ENCODE data around the gene FHOD1. TPM values are rescaled to one million over a fixed set of nuclear protein-coding genes. Genes with fewer than 3 reads are reported as not detected.
A peak's percentile ranks its signal among the peaks of the same experiment; 100 is the strongest.

The FHOD1 gene
- total RNA-seq, 1 donor from 2014 or later: 28.2 TPM

DNA sequence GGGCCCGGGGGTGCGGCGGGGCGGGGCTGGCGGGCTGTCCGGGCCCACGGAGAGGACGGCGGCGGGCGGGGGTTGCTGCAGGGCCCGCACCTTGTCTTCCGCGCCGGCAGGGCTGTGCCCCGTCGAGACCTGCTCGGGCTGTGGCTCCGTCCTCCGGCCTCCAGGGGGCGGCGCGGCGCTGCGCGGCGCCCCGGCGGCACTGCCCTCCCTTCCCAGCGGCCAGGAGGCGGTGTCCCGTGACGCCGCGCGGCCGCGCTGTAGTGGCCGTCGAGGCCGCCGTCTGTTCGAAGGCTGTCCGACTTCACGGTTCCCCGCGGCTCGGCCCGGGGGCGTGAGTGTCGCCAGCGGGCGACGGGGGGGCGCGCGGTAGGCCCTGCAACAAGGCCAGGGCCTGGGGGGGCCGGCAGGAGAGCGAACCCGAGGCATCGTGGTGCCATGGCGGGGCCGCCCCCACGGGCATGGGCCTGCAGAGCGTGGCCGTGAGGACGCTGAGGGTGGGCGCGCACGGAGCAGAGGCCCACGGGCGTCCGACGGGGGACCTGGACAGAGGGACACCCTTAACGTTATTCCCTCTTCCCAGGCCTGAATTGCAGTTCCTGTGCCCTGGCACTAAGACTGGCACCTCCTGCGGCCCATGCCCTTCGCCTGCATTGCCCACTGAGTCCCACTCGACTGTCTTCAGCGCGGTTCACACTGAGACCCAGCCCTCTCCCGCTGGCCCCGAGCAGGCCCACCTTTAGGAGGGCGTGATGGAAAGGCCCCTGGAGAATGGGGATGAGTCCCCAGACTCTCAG, 32.2 kb upstream of the FHOD1 start, which contains the start of gene PLEKHG4:
PLEKHG4 (plus strand) TSS at position 237 of the 794 bp plus-strand sequence; CDS start at position 750, 513 bp downstream.
- peak; percentile 57 for DNase-seq (ENCODE audit: low spot score, unreplicated experiment)
- peak within 1 kb of the TSS; percentile 50 for H3K4me3 Mint-ChIP-seq (ENCODE audit: low read depth)
- H3K4me1 Mint-ChIP-seq (ENCODE audit: low read depth): no peaks in the 10 kb centered on the region
- no peaks in the 10 kb centered on the region for H3K9me3 Mint-ChIP-seq (ENCODE audit: low read depth)
- peaks cover 22% of the 10 kb centered on the region for H3K27me3 Mint-ChIP-seq
- H3K36me3 Mint-ChIP-seq (ENCODE audit: insufficient read depth): no peaks in the 10 kb centered on the region
- TF ChIP-seq, protein P1, sequence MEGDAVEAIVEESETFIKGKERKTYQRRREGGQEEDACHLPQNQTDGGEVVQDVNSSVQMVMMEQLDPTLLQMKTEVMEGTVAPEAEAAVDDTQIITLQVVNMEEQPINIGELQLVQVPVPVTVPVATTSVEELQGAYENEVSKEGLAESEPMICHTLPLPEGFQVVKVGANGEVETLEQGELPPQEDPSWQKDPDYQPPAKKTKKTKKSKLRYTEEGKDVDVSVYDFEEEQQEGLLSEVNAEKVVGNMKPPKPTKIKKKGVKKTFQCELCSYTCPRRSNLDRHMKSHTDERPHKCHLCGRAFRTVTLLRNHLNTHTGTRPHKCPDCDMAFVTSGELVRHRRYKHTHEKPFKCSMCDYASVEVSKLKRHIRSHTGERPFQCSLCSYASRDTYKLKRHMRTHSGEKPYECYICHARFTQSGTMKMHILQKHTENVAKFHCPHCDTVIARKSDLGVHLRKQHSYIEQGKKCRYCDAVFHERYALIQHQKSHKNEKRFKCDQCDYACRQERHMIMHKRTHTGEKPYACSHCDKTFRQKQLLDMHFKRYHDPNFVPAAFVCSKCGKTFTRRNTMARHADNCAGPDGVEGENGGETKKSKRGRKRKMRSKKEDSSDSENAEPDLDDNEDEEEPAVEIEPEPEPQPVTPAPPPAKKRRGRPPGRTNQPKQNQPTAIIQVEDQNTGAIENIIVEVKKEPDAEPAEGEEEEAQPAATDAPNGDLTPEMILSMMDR (IDR thresholded peaks at IDR 0.05; ENCODE audit: unreplicated experiment): peak; percentile 77
- H3K27ac Mint-ChIP-seq: no peak within 1 kb of the TSS

DNA sequence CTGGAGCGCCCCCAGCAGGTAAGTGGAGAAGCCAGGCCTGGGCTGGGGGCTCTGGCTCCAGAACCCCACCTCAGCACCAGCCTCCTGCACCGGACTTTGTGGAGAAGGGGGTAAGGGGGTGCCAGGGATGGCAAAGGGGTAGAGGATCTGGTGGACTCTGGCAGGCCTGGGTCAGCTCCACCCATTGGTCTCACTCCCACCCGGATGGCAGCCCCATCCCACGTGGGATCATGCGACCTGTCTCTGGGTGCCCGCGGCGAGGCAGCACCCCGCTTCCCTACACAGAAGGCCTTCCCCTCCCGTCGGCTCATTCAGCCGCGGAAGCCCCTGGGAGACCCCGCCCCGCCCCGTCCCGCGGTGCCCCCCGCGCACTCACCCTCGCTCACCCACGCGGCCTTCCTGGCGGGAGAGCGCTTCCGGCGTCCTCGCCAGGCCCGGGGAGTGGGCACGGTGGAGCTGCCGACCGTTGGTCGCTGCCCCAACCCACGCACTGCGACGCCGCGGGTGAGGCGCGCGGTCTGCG, 31.6 kb upstream of the FHOD1 start:
- H3K27me3 Mint-ChIP-seq: peaks cover 19% of the 10 kb centered on the region

DNA sequence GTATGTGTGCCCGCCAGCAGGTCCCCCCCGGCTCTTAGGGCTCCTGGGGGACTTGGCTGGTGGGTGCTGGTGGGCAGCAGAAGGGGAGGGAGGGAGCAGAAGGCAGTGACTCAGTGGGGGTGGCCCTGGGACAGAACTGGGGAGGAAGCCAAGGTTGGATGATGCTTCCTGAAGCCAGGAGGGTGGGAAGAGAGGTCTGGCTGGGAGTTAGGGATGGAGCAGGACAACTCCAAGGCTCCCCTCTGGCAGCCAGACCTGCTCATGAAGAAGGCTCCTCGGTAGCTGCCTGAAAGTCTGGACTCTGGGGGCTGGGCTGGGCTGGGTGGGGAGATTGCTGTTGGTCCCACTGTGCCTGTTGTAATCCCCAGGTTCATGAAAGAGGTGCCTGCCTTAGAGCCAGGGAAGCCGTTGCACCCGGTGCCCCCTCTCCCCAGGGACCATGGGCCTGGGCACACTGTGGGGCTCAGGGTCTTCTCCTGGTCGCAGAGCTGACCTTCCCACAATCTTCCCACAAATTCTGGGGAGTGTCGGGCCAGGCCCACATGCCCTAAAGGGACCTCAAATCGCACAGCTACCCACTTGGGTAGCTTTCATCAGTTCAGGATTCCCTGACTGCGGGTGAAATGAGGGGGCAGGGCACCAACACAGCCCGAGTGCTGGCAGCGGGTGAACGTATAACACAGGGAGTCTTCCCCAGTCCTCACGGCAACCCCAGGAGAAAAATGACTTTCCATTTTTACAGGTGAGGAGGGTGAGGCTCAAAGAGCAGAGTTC, 30.9 kb upstream of the FHOD1 start:
- TF ChIP-seq, protein P1 (IDR thresholded peaks at IDR 0.05; ENCODE audit: unreplicated experiment): no peak
- no peaks in the 10 kb centered on the region for H3K36me3 Mint-ChIP-seq (ENCODE audit: insufficient read depth)
- peaks cover 13% of the 10 kb centered on the region for H3K27me3 Mint-ChIP-seq
- peak overlapping the region; percentile 50 for H3K4me3 Mint-ChIP-seq (ENCODE audit: low read depth)
- no peaks in the 10 kb centered on the region for H3K9me3 Mint-ChIP-seq (ENCODE audit: low read depth)
- DNase-seq (ENCODE audit: low spot score, unreplicated experiment): no peak
- H3K27ac Mint-ChIP-seq: no peak overlapping the region
- no peaks in the 10 kb centered on the region for H3K4me1 Mint-ChIP-seq (ENCODE audit: low read depth)

More for the DNA sequence above, 31.6 kb upstream of the FHOD1 start:
- Mint-ChIP-seq H3K4me1 (ENCODE audit: low read depth) (no peaks in the 10 kb centered on the region), H3K4me3 (ENCODE audit: low read depth) (peak overlapping the region; percentile 50), H3K27ac (no peak overlapping the region), H3K9me3 (ENCODE audit: low read depth) (no peaks in the 10 kb centered on the region), H3K36me3 (ENCODE audit: insufficient read depth) (no peaks in the 10 kb centered on the region)
- DNase-seq (ENCODE audit: low spot score, unreplicated experiment): no peak
- TF ChIP-seq, protein P1 (IDR thresholded peaks at IDR 0.05; ENCODE audit: unreplicated experiment): peak; percentile 24

DNA sequence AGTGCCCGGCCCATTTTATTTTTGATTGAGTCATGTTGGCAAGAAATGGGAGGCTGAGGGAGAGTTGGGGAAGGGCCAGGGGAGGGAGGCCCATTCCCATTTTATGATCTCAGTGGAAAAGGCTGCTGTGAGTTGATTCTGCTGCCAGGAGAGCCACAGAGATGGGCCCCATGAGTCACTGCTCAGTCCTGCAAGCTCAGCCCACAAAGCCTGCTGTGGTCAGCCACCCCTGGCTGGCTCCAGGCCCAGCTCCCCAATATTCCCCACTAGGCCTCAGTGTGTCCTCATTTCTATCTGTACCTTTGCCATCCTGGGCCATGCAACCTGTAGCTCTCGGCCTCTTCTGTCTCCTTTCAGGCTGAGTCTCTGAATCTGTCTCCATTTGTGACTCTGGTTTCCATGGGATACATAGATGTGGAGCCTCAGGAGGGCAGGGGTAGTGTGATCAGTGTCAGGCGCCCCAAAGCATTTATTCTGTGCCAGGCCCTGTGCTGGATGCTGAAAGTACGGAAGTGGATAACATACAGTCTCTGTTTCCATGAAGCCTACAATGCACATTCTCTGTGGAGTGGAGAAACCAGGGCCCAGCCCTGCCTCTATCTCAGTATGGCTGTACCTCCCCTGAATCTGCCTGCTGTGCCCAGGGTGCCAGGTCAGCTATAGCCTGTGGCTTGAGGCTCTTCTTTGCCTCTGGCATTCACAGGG, 30.2 kb upstream of the FHOD1 start:
- TF ChIP-seq, protein P1 (IDR thresholded peaks at IDR 0.05; ENCODE audit: unreplicated experiment): no peak
- Mint-ChIP-seq H3K36me3 (ENCODE audit: insufficient read depth) (no peaks in the 10 kb centered on the region), H3K4me1 (ENCODE audit: low read depth) (no peaks in the 10 kb centered on the region), H3K9me3 (ENCODE audit: low read depth) (no peaks in the 10 kb centered on the region), H3K27ac (no peak overlapping the region), H3K27me3 (peaks cover 6% of the 10 kb centered on the region), H3K4me3 (ENCODE audit: low read depth) (peak overlapping the region; percentile 23)
- no peak for DNase-seq (ENCODE audit: low spot score, unreplicated experiment)

DNA sequence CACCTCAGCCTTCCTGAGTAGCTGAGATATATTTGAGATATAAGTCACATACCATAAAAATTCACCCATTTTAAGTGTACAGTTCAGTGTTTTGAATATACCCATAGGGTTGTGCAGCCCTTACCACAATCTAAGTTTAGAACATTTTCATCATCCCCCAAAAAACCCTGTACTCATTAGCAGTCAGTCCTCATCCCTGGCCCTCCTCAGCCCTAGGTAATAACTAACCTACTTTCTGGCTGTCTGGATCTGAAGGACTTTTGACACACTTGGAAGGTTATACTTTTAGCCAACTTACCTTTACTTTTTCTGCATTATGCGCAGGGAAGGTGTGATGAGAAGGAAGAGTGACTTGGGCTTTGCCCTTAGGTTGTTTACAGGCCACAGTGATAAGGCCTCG, 28.0 kb upstream of the FHOD1 start:
- TF ChIP-seq, protein P1 (IDR thresholded peaks at IDR 0.05; ENCODE audit: unreplicated experiment): no peak
- no peak for DNase-seq (ENCODE audit: low spot score, unreplicated experiment)
- peaks cover 6% of the 10 kb centered on the region for H3K27me3 Mint-ChIP-seq
- H3K27ac Mint-ChIP-seq: no peak overlapping the region
- H3K36me3 Mint-ChIP-seq (ENCODE audit: insufficient read depth): no peaks in the 10 kb centered on the region
- no peak overlapping the region for H3K4me3 Mint-ChIP-seq (ENCODE audit: low read depth)
- no peaks in the 10 kb centered on the region for H3K4me1 Mint-ChIP-seq (ENCODE audit: low read depth)
- no peaks in the 10 kb centered on the region for H3K9me3 Mint-ChIP-seq (ENCODE audit: low read depth)
